Measurements from ENCODE around the gene PTPRD. TPM values are rescaled to one million over a fixed set of nuclear protein-coding genes. Genes with fewer than 3 reads are reported as not detected.

Gene PTPRD
- total RNA-seq, 1 experiment from 2014 or later: 69.6 TPM

DNA sequence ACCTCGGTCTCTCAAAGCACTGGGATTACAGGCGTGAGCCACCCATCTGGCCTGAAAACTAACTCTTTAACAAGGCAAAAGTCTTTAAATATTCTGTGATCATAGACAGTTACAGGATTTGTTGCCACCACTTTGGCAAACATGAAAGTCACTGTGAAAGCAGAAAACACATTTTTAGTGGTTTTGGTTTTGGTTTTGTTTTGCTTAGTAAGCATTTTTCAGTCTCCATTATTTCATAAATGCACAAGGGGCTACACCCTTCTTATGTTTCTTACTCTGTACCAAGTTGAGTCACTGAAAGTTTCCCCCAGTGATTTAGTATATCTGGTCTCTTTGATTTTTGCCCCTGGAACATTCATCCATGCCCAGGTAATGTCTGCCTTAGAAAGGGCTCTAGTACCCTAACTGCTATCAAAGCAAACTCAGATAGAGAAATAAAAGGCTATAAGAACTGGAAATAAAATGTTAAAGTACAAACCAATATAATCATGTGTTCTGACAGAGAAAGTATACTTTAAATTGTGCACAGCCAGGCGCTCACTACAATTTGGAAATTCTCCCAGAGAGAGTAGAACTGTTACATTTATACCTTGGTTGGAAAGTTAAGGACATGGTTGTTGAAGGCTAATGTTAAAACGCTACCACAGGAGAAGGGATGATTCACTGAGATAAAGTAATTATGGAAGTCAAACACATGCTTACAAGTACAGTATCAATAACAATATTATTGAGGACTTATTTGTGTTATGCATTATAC is 1790.7 kb downstream of the PTPRD start:
- Mint-ChIP-seq H3K27ac (no peak overlapping the region), H3K4me1 (peaks cover 47% of the 10 kb centered on the region), H3K4me3 (no peak overlapping the region), H3K9me3 (peaks cover 3% of the 10 kb centered on the region; the same call in 1 of the 2 replicates), H3K36me3 (no peaks in the 10 kb centered on the region), H3K27me3 (ENCODE audit: low read depth) (no peaks in the 10 kb centered on the region)
- DNase-seq (ENCODE audit: low spot score) (no peak), ATAC-seq (no peak)
- POLR2A ChIA-PET: no interaction called here
- CTCF ChIA-PET: no interaction called here
- TF ChIP-seq, protein P1, sequence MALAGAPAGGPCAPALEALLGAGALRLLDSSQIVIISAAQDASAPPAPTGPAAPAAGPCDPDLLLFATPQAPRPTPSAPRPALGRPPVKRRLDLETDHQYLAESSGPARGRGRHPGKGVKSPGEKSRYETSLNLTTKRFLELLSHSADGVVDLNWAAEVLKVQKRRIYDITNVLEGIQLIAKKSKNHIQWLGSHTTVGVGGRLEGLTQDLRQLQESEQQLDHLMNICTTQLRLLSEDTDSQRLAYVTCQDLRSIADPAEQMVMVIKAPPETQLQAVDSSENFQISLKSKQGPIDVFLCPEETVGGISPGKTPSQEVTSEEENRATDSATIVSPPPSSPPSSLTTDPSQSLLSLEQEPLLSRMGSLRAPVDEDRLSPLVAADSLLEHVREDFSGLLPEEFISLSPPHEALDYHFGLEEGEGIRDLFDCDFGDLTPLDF (CRISPR knock-in tag; IDR thresholded peaks at IDR 0.05): no peak
- TF ChIP-seq TEAD4 (CRISPR knock-in tag; IDR thresholded peaks at IDR 0.05): no peak
- TF ChIP-seq, protein P2, sequence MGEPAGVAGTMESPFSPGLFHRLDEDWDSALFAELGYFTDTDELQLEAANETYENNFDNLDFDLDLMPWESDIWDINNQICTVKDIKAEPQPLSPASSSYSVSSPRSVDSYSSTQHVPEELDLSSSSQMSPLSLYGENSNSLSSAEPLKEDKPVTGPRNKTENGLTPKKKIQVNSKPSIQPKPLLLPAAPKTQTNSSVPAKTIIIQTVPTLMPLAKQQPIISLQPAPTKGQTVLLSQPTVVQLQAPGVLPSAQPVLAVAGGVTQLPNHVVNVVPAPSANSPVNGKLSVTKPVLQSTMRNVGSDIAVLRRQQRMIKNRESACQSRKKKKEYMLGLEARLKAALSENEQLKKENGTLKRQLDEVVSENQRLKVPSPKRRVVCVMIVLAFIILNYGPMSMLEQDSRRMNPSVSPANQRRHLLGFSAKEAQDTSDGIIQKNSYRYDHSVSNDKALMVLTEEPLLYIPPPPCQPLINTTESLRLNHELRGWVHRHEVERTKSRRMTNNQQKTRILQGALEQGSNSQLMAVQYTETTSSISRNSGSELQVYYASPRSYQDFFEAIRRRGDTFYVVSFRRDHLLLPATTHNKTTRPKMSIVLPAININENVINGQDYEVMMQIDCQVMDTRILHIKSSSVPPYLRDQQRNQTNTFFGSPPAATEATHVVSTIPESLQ (CRISPR knock-in tag; IDR thresholded peaks at IDR 0.05): no peak
- TF ChIP-seq, protein P3, sequence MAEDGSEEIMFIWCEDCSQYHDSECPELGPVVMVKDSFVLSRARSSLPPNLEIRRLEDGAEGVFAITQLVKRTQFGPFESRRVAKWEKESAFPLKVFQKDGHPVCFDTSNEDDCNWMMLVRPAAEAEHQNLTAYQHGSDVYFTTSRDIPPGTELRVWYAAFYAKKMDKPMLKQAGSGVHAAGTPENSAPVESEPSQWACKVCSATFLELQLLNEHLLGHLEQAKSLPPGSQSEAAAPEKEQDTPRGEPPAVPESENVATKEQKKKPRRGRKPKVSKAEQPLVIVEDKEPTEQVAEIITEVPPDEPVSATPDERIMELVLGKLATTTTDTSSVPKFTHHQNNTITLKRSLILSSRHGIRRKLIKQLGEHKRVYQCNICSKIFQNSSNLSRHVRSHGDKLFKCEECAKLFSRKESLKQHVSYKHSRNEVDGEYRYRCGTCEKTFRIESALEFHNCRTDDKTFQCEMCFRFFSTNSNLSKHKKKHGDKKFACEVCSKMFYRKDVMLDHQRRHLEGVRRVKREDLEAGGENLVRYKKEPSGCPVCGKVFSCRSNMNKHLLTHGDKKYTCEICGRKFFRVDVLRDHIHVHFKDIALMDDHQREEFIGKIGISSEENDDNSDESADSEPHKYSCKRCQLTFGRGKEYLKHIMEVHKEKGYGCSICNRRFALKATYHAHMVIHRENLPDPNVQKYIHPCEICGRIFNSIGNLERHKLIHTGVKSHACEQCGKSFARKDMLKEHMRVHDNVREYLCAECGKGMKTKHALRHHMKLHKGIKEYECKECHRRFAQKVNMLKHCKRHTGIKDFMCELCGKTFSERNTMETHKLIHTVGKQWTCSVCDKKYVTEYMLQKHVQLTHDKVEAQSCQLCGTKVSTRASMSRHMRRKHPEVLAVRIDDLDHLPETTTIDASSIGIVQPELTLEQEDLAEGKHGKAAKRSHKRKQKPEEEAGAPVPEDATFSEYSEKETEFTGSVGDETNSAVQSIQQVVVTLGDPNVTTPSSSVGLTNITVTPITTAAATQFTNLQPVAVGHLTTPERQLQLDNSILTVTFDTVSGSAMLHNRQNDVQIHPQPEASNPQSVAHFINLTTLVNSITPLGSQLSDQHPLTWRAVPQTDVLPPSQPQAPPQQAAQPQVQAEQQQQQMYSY (CRISPR knock-in tag; IDR thresholded peaks at IDR 0.05): no peak
- no peak for TF ChIP-seq CREB1 (CRISPR knock-in tag; IDR thresholded peaks at IDR 0.05)
- no peak for TF ChIP-seq ETV6 (CRISPR knock-in tag; IDR thresholded peaks at IDR 0.05)
- no peak for TF ChIP-seq FOXK1 (CRISPR knock-in tag; IDR thresholded peaks at IDR 0.05)
- no peak for TF ChIP-seq TEAD1 (CRISPR knock-in tag; IDR thresholded peaks at IDR 0.05)

DNA sequence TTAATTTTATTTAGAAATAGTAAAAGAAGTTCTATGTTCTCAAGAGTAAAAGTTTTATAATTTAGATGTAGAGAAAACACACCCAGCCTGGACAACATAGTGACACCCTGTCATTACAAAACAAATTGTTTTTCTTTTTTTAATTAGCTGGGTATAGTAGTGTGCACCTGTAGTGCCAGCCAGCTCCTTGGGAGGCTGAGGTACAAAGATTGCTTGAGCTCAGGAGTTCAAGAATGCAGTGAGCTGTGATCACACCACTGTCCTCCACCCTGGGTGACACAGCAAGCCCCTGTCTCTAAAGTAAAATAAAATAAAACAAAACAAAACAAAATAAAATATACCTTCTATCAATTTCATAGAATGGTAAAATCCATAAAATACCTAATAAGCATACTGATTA is 1795.5 kb downstream of the PTPRD start:
- DNase-seq (ENCODE audit: low spot score) (no peak), ATAC-seq (no peak)
- Mint-ChIP-seq H3K4me3 (no peak overlapping the region), H3K27me3 (ENCODE audit: low read depth) (no peaks in the 10 kb centered on the region), H3K27ac (no peak overlapping the region), H3K4me1 (peaks cover 28% of the 10 kb centered on the region), H3K9me3 (no peaks in the 10 kb centered on the region), H3K36me3 (no peaks in the 10 kb centered on the region)
- TF ChIP-seq, protein P4, sequence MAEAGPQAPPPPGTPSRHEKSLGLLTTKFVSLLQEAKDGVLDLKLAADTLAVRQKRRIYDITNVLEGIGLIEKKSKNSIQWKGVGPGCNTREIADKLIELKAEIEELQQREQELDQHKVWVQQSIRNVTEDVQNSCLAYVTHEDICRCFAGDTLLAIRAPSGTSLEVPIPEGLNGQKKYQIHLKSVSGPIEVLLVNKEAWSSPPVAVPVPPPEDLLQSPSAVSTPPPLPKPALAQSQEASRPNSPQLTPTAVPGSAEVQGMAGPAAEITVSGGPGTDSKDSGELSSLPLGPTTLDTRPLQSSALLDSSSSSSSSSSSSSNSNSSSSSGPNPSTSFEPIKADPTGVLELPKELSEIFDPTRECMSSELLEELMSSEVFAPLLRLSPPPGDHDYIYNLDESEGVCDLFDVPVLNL (CRISPR knock-in tag; IDR thresholded peaks at IDR 0.05; ENCODE audit: borderline replicate concordance, low read depth): no peak
- no peak for TF ChIP-seq GTF2I (CRISPR knock-in tag; conservative IDR thresholded peaks at IDR 0.05)
- no peak for TF ChIP-seq ZNF396 (CRISPR knock-in tag; IDR thresholded peaks at IDR 0.05; ENCODE audit: borderline replicate concordance)
- CTCF ChIA-PET: no interaction called here
- POLR2A ChIA-PET: no interaction called here

DNA sequence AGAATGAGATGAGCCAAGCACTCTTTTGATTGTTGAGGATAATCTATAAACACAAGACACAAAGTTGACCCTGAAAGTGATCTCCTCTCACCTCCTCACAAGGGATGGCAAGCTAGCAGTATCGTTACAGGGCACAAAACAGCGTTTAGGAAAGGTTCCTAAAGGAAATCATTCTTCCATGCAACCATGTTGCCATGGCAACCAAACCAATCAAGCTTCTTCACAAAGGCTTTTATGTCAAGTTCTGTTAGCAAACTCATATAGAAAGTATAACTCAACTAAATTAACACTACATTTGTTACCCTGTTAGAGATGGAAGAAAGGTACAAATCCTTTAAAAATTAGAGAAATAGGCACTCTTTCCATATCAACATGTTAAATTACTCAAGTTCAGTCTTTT is 1796.4 kb downstream of the PTPRD start:
- CTCF ChIA-PET: interaction anchor here (1.0 kb wide), 1 partner anchor 40 kb away, joined by 4 read pairs; no protein-coding TSS in a partner anchor
- POLR2A ChIA-PET: no interaction called here
- DNase-seq (ENCODE audit: low spot score) (no peak), ATAC-seq (peak; percentile 66)
- Mint-ChIP-seq H3K36me3 (no peaks in the 10 kb centered on the region), H3K9me3 (no peaks in the 10 kb centered on the region), H3K27ac (no peak overlapping the region), H3K27me3 (ENCODE audit: low read depth) (no peaks in the 10 kb centered on the region), H3K4me3 (no peak overlapping the region), H3K4me1 (peaks cover 26% of the 10 kb centered on the region)
- TF ChIP-seq ZNF396 (CRISPR knock-in tag; IDR thresholded peaks at IDR 0.05; ENCODE audit: borderline replicate concordance) (no peak), ESRRA (CRISPR knock-in tag; IDR thresholded peaks at IDR 0.05; ENCODE audit: borderline replicate concordance) (no peak), CREB1 (CRISPR knock-in tag; IDR thresholded peaks at IDR 0.05) (no peak), ZNF121 (CRISPR knock-in tag; IDR thresholded peaks at IDR 0.05) (no peak), NFATC4 (CRISPR knock-in tag; IDR thresholded peaks at IDR 0.05) (no peak)
- TF ChIP-seq, protein P5, sequence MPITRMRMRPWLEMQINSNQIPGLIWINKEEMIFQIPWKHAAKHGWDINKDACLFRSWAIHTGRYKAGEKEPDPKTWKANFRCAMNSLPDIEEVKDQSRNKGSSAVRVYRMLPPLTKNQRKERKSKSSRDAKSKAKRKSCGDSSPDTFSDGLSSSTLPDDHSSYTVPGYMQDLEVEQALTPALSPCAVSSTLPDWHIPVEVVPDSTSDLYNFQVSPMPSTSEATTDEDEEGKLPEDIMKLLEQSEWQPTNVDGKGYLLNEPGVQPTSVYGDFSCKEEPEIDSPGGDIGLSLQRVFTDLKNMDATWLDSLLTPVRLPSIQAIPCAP (CRISPR knock-in tag; IDR thresholded peaks at IDR 0.05): no peak
- TF ChIP-seq, protein P6, sequence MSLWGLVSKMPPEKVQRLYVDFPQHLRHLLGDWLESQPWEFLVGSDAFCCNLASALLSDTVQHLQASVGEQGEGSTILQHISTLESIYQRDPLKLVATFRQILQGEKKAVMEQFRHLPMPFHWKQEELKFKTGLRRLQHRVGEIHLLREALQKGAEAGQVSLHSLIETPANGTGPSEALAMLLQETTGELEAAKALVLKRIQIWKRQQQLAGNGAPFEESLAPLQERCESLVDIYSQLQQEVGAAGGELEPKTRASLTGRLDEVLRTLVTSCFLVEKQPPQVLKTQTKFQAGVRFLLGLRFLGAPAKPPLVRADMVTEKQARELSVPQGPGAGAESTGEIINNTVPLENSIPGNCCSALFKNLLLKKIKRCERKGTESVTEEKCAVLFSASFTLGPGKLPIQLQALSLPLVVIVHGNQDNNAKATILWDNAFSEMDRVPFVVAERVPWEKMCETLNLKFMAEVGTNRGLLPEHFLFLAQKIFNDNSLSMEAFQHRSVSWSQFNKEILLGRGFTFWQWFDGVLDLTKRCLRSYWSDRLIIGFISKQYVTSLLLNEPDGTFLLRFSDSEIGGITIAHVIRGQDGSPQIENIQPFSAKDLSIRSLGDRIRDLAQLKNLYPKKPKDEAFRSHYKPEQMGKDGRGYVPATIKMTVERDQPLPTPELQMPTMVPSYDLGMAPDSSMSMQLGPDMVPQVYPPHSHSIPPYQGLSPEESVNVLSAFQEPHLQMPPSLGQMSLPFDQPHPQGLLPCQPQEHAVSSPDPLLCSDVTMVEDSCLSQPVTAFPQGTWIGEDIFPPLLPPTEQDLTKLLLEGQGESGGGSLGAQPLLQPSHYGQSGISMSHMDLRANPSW (CRISPR knock-in tag; conservative IDR thresholded peaks at IDR 0.05; ENCODE audit: low read depth): no peak
- TF ChIP-seq, protein P7, sequence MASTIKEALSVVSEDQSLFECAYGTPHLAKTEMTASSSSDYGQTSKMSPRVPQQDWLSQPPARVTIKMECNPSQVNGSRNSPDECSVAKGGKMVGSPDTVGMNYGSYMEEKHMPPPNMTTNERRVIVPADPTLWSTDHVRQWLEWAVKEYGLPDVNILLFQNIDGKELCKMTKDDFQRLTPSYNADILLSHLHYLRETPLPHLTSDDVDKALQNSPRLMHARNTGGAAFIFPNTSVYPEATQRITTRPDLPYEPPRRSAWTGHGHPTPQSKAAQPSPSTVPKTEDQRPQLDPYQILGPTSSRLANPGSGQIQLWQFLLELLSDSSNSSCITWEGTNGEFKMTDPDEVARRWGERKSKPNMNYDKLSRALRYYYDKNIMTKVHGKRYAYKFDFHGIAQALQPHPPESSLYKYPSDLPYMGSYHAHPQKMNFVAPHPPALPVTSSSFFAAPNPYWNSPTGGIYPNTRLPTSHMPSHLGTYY (CRISPR knock-in tag; IDR thresholded peaks at IDR 0.05): no peak
